KMS-11 (cell line): Measurements from ENCODE around the gene MARCHF10.

Experiments
- H2AFZ ChIP-seq: fragments of 200-600 bp; sonication (generic); 2 replicates; pipeline ENCODE4 v1.6.1; 2016; ENCODE audit warnings: antibody characterized with exemption, mixed run types, low read depth
- H3K27ac ChIP-seq: fragments of 200-600 bp; sonication (generic); 2 replicates; pipeline ENCODE4 v1.6.1; 2016; ENCODE audit warnings: mild to moderate bottlenecking, mixed run types
- H3K27me3 ChIP-seq: fragments of 200-600 bp; sonication (generic); 2 replicates; pipeline ENCODE4 v1.6.1; 2017; ENCODE audit warnings: mild to moderate bottlenecking, low read depth, mixed run types, moderate library complexity; ENCODE audit not compliant: insufficient read depth
- H3K36me3 ChIP-seq: fragments of 200-600 bp; sonication (generic); 2 replicates; pipeline ENCODE4 v1.6.1; 2017; ENCODE audit warnings: mild to moderate bottlenecking, mixed run types; ENCODE audit not compliant: insufficient read depth
- H3K4me1 ChIP-seq: fragments of 200-600 bp; sonication (generic); 2 replicates; pipeline ENCODE4 v1.6.1; 2016; ENCODE audit warnings: mild to moderate bottlenecking, low read depth, mixed run types; ENCODE audit not compliant: poor library complexity, severe bottlenecking
- H3K4me2 ChIP-seq: fragments of 200-600 bp; sonication (generic); 2 replicates; pipeline ENCODE4 v1.7.0; 2016; ENCODE audit warnings: mild to moderate bottlenecking, mixed run types
- H3K4me3 ChIP-seq: fragments of 200-600 bp; sonication (generic); IDR thresholded peaks from 2 replicates; pipeline ENCODE4 v1.6.1; 2017; ENCODE audit warnings: low read depth, low read length, mixed read lengths; ENCODE audit not compliant: insufficient read depth
- H3K79me2 ChIP-seq: fragments of 200-600 bp; sonication (generic); 2 replicates; pipeline ENCODE4 v1.6.1; 2016; ENCODE audit warnings: low read depth, mixed run types; ENCODE audit not compliant: insufficient read depth
- H3K9ac ChIP-seq: fragments of 200-600 bp; sonication (generic); 2 replicates; pipeline ENCODE4 v1.6.1; 2016; ENCODE audit warnings: mild to moderate bottlenecking, mixed run types
- H4K20me1 ChIP-seq: fragments of 200-600 bp; sonication (generic); 2 replicates; pipeline ENCODE4 v1.6.1; 2016; ENCODE audit warnings: mild to moderate bottlenecking, mixed run types; ENCODE audit not compliant: insufficient read depth
- TF ChIP-seq, protein P1 (sequence below): fragments of 200-600 bp; sonication (generic); conservative IDR thresholded peaks from 2 replicates; pipeline ENCODE4 v1.6.1; 2017; ENCODE audit warnings: low read depth, mild to moderate bottlenecking, antibody characterized with exemption, low read length, moderate library complexity, mixed read lengths

MARCHF10 gene

DNA sequence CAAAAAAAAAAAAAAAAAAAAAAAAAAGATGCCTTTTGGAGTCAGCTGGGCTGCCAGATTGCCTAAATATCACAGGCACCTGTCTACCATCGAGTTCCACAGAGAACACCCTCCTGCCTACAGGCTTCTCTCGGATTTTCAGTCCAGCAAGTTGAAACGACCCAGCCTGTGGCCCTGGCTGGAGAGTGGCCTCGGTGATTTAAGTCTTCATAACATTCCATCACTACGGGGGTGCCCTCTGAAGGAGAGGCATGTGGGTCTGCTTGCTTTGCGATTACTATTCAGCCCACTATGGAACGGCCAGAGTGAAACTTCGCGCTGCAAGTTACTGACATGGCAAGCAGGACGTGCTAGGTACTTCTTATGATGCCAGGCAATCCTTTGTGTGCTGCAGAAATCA lies 42.8 kb downstream of the MARCHF10 start:
- no peak overlapping the region for H2AFZ ChIP-seq
- H4K20me1 ChIP-seq = no peaks in the 10 kb centered on the region
- H3K36me3 ChIP-seq = no peaks in the 10 kb centered on the region
- TF ChIP-seq, protein P1, sequence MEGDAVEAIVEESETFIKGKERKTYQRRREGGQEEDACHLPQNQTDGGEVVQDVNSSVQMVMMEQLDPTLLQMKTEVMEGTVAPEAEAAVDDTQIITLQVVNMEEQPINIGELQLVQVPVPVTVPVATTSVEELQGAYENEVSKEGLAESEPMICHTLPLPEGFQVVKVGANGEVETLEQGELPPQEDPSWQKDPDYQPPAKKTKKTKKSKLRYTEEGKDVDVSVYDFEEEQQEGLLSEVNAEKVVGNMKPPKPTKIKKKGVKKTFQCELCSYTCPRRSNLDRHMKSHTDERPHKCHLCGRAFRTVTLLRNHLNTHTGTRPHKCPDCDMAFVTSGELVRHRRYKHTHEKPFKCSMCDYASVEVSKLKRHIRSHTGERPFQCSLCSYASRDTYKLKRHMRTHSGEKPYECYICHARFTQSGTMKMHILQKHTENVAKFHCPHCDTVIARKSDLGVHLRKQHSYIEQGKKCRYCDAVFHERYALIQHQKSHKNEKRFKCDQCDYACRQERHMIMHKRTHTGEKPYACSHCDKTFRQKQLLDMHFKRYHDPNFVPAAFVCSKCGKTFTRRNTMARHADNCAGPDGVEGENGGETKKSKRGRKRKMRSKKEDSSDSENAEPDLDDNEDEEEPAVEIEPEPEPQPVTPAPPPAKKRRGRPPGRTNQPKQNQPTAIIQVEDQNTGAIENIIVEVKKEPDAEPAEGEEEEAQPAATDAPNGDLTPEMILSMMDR = no peak
- H3K27ac ChIP-seq = no peak overlapping the region
- no peak overlapping the region for H3K4me2 ChIP-seq
- no peak overlapping the region for H3K9ac ChIP-seq
- no peaks in the 10 kb centered on the region for H3K79me2 ChIP-seq
- H3K4me3 ChIP-seq = no peak overlapping the region
- H3K27me3 ChIP-seq = no peaks in the 10 kb centered on the region
- no peaks in the 10 kb centered on the region for H3K4me1 ChIP-seq

DNA sequence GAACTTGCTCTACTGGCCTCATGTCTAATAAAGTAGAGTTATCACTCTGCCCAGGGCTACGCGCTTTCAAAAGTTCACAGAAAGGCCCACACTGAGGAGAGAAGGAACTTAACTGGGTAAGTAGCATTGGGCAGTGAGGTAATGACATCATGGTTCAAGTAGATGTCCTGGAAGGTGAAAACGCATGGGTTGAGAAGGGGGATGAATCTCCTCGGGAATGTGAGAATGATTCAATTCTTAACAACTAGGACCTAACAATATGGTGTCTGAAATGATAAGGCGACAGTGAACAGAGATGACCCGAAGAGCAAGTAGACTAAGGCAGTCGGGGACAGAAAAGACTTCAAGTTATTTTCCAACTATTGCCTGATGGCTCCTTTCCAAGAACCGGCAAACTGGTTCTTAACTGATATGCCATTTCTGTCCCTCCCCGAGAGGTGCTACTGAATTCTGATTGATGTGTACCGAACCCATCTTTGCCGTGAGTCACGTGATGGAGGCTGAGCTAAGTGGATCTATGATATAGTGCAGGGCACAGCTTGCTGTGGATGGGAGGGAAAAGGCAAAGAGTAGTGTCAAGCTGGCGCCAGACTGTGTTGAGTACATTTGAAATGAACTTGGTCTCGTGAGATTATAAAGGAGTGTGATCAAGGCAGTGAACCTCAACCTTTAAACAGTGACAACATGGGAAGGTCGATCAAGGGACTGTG lies 44.1 kb downstream of the MARCHF10 start:
- Histone ChIP-seq H3K27me3 (no peaks in the 10 kb centered on the region), H2AFZ (no peak overlapping the region), H3K4me3 (no peak overlapping the region), H3K36me3 (no peaks in the 10 kb centered on the region), H3K4me2 (no peak overlapping the region), H4K20me1 (no peaks in the 10 kb centered on the region), H3K27ac (no peak overlapping the region), H3K4me1 (no peaks in the 10 kb centered on the region), H3K9ac (no peak overlapping the region), H3K79me2 (no peaks in the 10 kb centered on the region)
- TF ChIP-seq, protein P1 = no peak

DNA sequence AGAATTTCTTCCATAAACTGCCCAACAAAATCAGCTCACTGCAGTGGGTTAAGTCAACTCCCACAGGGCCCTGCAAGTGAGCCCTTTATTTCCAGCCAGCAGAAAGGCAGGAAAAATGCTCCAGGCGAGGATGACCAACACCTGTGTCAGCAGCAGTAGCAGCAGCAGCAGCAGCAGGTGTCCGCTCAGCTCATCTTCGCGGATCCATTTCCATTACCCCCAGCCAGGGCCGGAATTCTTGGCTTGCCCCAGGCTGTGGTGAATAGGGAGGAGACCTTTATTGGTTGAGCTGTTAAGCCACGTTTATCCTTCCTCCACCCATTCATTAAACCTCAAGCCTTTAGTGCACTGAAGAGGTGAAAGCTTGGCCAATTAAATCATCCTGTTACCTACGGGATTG lies 46.2 kb downstream of the MARCHF10 start:
- H3K4me1 ChIP-seq = no peaks in the 10 kb centered on the region
- no peaks in the 10 kb centered on the region for H3K79me2 ChIP-seq
- H3K36me3 ChIP-seq = no peaks in the 10 kb centered on the region
- no peaks in the 10 kb centered on the region for H4K20me1 ChIP-seq
- no peak overlapping the region for H2AFZ ChIP-seq
- no peaks in the 10 kb centered on the region for H3K27me3 ChIP-seq
- TF ChIP-seq, protein P1 = no peak
- no peak overlapping the region for H3K4me3 ChIP-seq
- no peak overlapping the region for H3K27ac ChIP-seq
- no peak overlapping the region for H3K4me2 ChIP-seq
- no peak overlapping the region for H3K9ac ChIP-seq

DNA sequence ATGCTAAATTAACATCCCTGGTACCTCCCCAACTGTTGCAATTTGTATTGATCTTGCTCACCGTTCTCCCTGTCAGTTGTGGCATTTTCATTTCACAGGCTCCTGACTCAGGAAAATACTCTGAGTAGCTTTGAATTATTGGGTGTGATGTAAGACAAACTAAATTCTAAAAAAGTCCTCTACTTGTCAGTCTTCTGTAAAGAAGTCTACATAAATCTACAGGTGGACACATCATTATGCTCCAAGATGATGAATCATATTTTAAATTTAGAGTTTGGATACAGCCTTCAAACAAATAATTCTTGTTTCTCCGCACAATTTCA lies 47.2 kb downstream of the MARCHF10 start:
- no peaks in the 10 kb centered on the region for H4K20me1 ChIP-seq
- no peak overlapping the region for H3K9ac ChIP-seq
- H3K36me3 ChIP-seq = no peaks in the 10 kb centered on the region
- no peak overlapping the region for H3K4me2 ChIP-seq
- TF ChIP-seq, protein P1 = no peak
- no peak overlapping the region for H2AFZ ChIP-seq
- no peaks in the 10 kb centered on the region for H3K4me1 ChIP-seq
- no peaks in the 10 kb centered on the region for H3K27me3 ChIP-seq
- H3K4me3 ChIP-seq = no peak overlapping the region
- H3K27ac ChIP-seq = no peak overlapping the region
- H3K79me2 ChIP-seq = no peaks in the 10 kb centered on the region
